Cardiac fibroblast (primary cell): Measurements from ENCODE around the gene GOLGA6L6.
"Not testable (repeated sequence)": the region's sequence is repeated elsewhere in the genome, so short reads cannot be mapped to it uniquely, and the experiment has no call there.

Source experiments
- DNase-seq, 2 donors: peaks; one replicate each; pipeline versions ENCODE4 v3.0.0 to v3.0.0-alpha.2; 2010; ENCODE audit warnings: low read depth in 2 of 2
- H3K4me3 ChIP-seq, 2 donors: replicated peaks in 1 of 2; 1 replicate in 1 of 2; 2 replicates in 1 of 2; pipeline ENCODE4 v1.5.1; 2011; ENCODE audit warnings: low read depth in 2 of 2, low read length in 2 of 2, mild to moderate bottlenecking in 2 of 2, moderate library complexity in 1 of 2

Gene GOLGA6L6

GRCh38 chr15:20541700-20542099 lies at the start of gene GOLGA6L6:
GOLGA6L6 (minus strand) TSS chr15:20541800; CDS start chr15:20541709, 91 bp downstream.
- not testable (repeated sequence) for DNase-seq, H3K4me3 ChIP-seq

- DNase-seq, H3K4me3 ChIP-seq: not testable (repeated sequence)
Measured at GRCh38 chr15:20590069-20590468, 48.5 kb upstream of the GOLGA6L6 start.

- H3K4me3 ChIP-seq, DNase-seq: not testable (repeated sequence)
Measured at GRCh38 chr15:20586821-20587220, 45.2 kb upstream of the GOLGA6L6 start.

- not testable (repeated sequence) for H3K4me3 ChIP-seq, DNase-seq
Measured at GRCh38 chr15:20582726-20583115, 41.1 kb upstream of the GOLGA6L6 start.

GRCh38 chr15:20582109-20582725 lies 40.6 kb upstream of the GOLGA6L6 start:
- not testable (repeated sequence) for DNase-seq, H3K4me3 ChIP-seq

GRCh38 chr15:20581261-20582108 lies 39.9 kb upstream of the GOLGA6L6 start:
- DNase-seq, H3K4me3 ChIP-seq: not testable (repeated sequence)

GRCh38 chr15:20579662-20580061 lies 38.1 kb upstream of the GOLGA6L6 start:
- not testable (repeated sequence) for H3K4me3 ChIP-seq, DNase-seq

- DNase-seq, H3K4me3 ChIP-seq: not testable (repeated sequence)
Measured at GRCh38 chr15:20551289-20551688, 9.7 kb upstream of the GOLGA6L6 start.

GRCh38 chr15:20505926-20506658 lies 35.5 kb downstream of the GOLGA6L6 start:
- DNase-seq, H3K4me3 ChIP-seq: not testable (repeated sequence)

GRCh38 chr15:20502839-20503238 lies 38.8 kb downstream of the GOLGA6L6 start:
- DNase-seq, result not testable (repeated sequence)

GRCh38 chr15:20501512-20502222 lies 39.9 kb downstream of the GOLGA6L6 start:
- DNase-seq, H3K4me3 ChIP-seq: not testable (repeated sequence)

More at GRCh38 chr15:20502839-20503238, 38.8 kb downstream of the GOLGA6L6 start:
- not testable (repeated sequence) for H3K4me3 ChIP-seq

GRCh38 chr15:20497781-20498180 lies 43.8 kb downstream of the GOLGA6L6 start:
- not testable (repeated sequence) for H3K4me3 ChIP-seq
- DNase-seq, result peak in 1 of 2 donors; percentile 31

- not testable (repeated sequence) for DNase-seq, H3K4me3 ChIP-seq
Measured at GRCh38 chr15:20493035-20493434, 48.6 kb downstream of the GOLGA6L6 start.

GRCh38 chr15:20492598-20492997 lies 49.0 kb downstream of the GOLGA6L6 start:
- H3K4me3 ChIP-seq, DNase-seq: not testable (repeated sequence)

GRCh38 chr15:20489320-20489719 lies 52.3 kb downstream of the GOLGA6L6 start:
- not testable (repeated sequence) for H3K4me3 ChIP-seq, DNase-seq
